PC-9 (cell line): ENCODE data around the gene SPECC1L. TPM values are rescaled to one million over a fixed set of nuclear protein-coding genes. Genes with fewer than 3 reads are reported as not detected.
"Not testable (repeated sequence)": the region's sequence is repeated elsewhere in the genome, so short reads cannot be mapped to it uniquely, and the experiment has no call there.

ENCODE experiments used
- BruUV-seq: library from RNA; stranded (reverse); fragments of 400-500 nt; replicated peaks from 2 replicates; lab custom pipeline; 2021; lab: Mats Ljungman, UMichigan
- CTCF ChIA-PET: fragments of 300-600 bp; sonication (Branson Sonifier 250); formaldehyde crosslinking; loops from one replicate; lab custom pipeline; 2022; ENCODE audit warnings: antibody characterized with exemption; lab: Charles Lee
- POLR2A ChIA-PET: fragments of 300-600 bp; sonication (Branson Sonifier 250); formaldehyde crosslinking; loops from one replicate; lab custom pipeline; 2022; ENCODE audit warnings: antibody characterized with exemption; ENCODE audit not compliant: unreplicated experiment; lab: Charles Lee
- DNase-seq, 2 experiments: peaks; one replicate each; pipeline versions ENCODE4 v3.0.0 to v3.0.0-alpha.2; 2015 to 2022; ENCODE audit warnings: mixed read lengths in 1 of 2
- H2AFZ ChIP-seq: fragments of 200-600 bp; sonication (generic); 2 replicates; pipeline ENCODE4 v1.8.1; 2017; ENCODE audit warnings: antibody characterized with exemption
- H3F3A ChIP-seq: fragments of 200-600 bp; sonication (generic); 2 replicates; pipeline ENCODE4 v1.8.1; 2017; ENCODE audit warnings: antibody characterized with exemption, mild to moderate bottlenecking, low read depth; ENCODE audit not compliant: insufficient read depth
- H3K27ac ChIP-seq: fragments of 200-600 bp; sonication (generic); 2 replicates; pipeline ENCODE4 v1.6.1; 2016; ENCODE audit warnings: mixed run types
- H3K27me3 ChIP-seq: fragments of 200-600 bp; sonication (generic); 2 replicates; pipeline ENCODE4 v1.6.1; 2016; ENCODE audit warnings: low read depth, mixed run types; ENCODE audit not compliant: insufficient read depth
- H3K36me3 ChIP-seq: fragments of 200-600 bp; sonication (generic); 2 replicates; pipeline ENCODE4 v1.6.1; 2016; ENCODE audit warnings: low read depth, mixed run types
- H3K4me1 ChIP-seq: fragments of 200-600 bp; sonication (generic); replicated peaks from 2 replicates; pipeline ENCODE4 v1.6.1; 2016; ENCODE audit warnings: mixed run types; ENCODE audit not compliant: insufficient read depth
- H3K4me2 ChIP-seq: fragments of 200-600 bp; sonication (generic); 2 replicates; pipeline ENCODE4 v1.6.1; 2017; ENCODE audit warnings: mixed run types
- H3K4me3 ChIP-seq: fragments of 200-600 bp; sonication (generic); 2 replicates; pipeline ENCODE4 v1.6.1; 2016; ENCODE audit warnings: mixed run types
- H3K79me2 ChIP-seq: fragments of 200-600 bp; sonication (generic); 2 replicates; pipeline ENCODE4 v1.6.1; 2017; ENCODE audit warnings: low read depth, mixed run types
- H3K9me2 ChIP-seq: fragments of 200-600 bp; sonication (generic); 2 replicates; pipeline ENCODE4 v1.8.1; 2017; ENCODE audit warnings: mild to moderate bottlenecking; ENCODE audit not compliant: insufficient read depth
- H3K9me3 ChIP-seq: fragments of 200-600 bp; sonication (generic); 2 replicates; pipeline ENCODE4 v1.8.1; 2016; ENCODE audit warnings: low read depth; ENCODE audit not compliant: insufficient read depth
- H4K20me1 ChIP-seq: fragments of 200-600 bp; sonication (generic); 2 replicates; pipeline ENCODE4 v1.8.1; 2017; ENCODE audit not compliant: insufficient read depth
- EZH2 ChIP-seq: fragments of 200-600 bp; sonication (generic); IDR thresholded peaks from 2 replicates; pipeline ENCODE4 v1.8.0; 2017; ENCODE audit warnings: antibody characterized with exemption, low read depth
- intact Hi-C: fragments of 100-400 bp; cut with micrococcal nuclease; formaldehyde crosslinking; loops from one replicate; pipeline ENCODE4 v1.10.0; 2022; ENCODE audit not compliant: unreplicated experiment
- total RNA-seq: library from RNA; stranded (reverse); gene quantifications from 2 replicates; pipeline ENCODE4 v1.2.3, GENCODE V29; 2021
- TF ChIP-seq, protein P1 (sequence below): fragments of 200-600 bp; sonication (generic); conservative IDR thresholded peaks from 2 replicates; pipeline ENCODE4 v1.6.1; 2017; ENCODE audit warnings: mixed run types, antibody characterized with exemption, mild to moderate bottlenecking, moderate library complexity

The SPECC1L gene
- total RNA-seq, 1 experiment from 2014 or later: 38.9 TPM

DNA sequence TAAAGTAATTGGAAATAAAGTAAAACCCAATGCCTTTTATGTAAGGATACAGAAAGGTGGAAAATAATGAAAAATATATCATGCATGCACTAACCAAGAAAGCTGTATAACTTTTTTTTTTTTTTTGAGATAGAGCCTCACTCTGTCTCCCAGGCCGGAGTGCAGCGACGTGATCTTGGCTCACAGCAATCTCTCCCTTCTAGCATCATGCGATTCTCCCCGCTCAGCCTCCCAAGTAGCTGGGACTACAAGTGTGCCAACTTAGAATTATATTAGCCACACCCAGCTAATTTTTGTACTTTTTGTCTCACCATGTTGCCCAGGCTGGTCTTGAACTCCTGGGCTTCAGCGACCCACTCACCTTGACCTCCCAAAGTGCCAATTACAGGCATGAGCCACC lies 30.2 kb upstream of the SPECC1L start:
- intact Hi-C loops: no loop called here
- no peak for DNase-seq
- CTCF ChIA-PET: interaction anchor here (0.7 kb wide), 1 partner anchor 32 kb away, joined by 3 read pairs; no protein-coding TSS in a partner anchor
- peaks cover 10% of the 10 kb centered on the region; the same call in 1 of the 2 replicates for H3K4me1 ChIP-seq
- no peak overlapping the region for H2AFZ ChIP-seq
- H3K27me3 ChIP-seq: no peaks in the 10 kb centered on the region
- H3K9me2 ChIP-seq: no peaks in the 10 kb centered on the region
- H3K9me3 ChIP-seq: no peaks in the 10 kb centered on the region
- no peak overlapping the region for H3K27ac ChIP-seq
- no peaks in the 10 kb centered on the region for H3K36me3 ChIP-seq
- H3K4me3 ChIP-seq: no peak overlapping the region
- H3F3A ChIP-seq: no peaks in the 10 kb centered on the region
- H3K79me2 ChIP-seq: no peaks in the 10 kb centered on the region
- POLR2A ChIA-PET: no interaction called here
- TF ChIP-seq, protein P1, sequence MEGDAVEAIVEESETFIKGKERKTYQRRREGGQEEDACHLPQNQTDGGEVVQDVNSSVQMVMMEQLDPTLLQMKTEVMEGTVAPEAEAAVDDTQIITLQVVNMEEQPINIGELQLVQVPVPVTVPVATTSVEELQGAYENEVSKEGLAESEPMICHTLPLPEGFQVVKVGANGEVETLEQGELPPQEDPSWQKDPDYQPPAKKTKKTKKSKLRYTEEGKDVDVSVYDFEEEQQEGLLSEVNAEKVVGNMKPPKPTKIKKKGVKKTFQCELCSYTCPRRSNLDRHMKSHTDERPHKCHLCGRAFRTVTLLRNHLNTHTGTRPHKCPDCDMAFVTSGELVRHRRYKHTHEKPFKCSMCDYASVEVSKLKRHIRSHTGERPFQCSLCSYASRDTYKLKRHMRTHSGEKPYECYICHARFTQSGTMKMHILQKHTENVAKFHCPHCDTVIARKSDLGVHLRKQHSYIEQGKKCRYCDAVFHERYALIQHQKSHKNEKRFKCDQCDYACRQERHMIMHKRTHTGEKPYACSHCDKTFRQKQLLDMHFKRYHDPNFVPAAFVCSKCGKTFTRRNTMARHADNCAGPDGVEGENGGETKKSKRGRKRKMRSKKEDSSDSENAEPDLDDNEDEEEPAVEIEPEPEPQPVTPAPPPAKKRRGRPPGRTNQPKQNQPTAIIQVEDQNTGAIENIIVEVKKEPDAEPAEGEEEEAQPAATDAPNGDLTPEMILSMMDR: no peak
- no peak for TF ChIP-seq EZH2
- no peaks in the 10 kb centered on the region for H4K20me1 ChIP-seq
- BruUV-seq: no TSS peak
- H3K4me2 ChIP-seq: no peak overlapping the region

DNA sequence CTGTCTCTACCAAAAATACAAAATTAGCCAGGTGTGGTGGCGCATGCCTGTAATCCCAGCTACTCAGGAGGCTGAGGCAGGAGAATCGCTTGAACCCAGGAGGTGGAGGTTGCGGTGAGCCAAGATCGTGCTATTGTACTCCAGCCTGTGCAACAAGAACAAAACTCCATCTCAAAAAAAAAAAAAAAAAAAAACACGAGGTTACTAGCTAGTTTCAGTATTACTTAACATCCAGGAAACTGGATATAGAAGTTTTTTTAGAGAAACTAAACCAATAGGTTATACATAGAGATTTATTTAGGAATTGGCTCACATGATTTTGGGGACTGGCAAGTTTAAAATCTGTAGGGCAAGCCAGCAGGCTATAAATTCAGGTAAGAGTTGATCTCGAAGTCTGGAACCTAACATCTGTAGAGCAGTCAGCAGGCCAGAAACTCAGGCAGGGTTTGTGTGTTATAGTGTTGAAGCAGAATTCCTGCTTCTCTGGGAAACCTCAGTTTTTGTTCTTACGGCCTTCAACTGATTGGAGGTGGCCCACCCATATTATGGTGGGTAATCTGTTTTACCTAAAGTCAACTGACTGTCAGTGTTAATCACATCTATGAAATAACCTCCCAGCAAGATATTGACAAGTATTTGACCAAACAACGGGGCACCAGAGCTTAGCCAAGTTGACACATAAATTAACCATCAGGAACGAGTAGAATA lies 29.5 kb upstream of the SPECC1L start:
- H3K4me2 ChIP-seq, H3K79me2 ChIP-seq, H3K9me2 ChIP-seq, H3K9me3 ChIP-seq, DNase-seq, H3K27ac ChIP-seq, H2AFZ ChIP-seq, H3K4me3 ChIP-seq, H4K20me1 ChIP-seq, POLR2A ChIA-PET, intact Hi-C loops, H3K27me3 ChIP-seq, BruUV-seq, H3F3A ChIP-seq, H3K36me3 ChIP-seq: not testable (repeated sequence)
- H3K4me1 ChIP-seq: peaks cover 10% of the 10 kb centered on the region; the same call in 1 of the 2 replicates
- CTCF ChIA-PET: interaction anchor here (0.6 kb wide), 1 partner anchor 26 kb away, joined by 5 read pairs; no protein-coding TSS in a partner anchor

DNA sequence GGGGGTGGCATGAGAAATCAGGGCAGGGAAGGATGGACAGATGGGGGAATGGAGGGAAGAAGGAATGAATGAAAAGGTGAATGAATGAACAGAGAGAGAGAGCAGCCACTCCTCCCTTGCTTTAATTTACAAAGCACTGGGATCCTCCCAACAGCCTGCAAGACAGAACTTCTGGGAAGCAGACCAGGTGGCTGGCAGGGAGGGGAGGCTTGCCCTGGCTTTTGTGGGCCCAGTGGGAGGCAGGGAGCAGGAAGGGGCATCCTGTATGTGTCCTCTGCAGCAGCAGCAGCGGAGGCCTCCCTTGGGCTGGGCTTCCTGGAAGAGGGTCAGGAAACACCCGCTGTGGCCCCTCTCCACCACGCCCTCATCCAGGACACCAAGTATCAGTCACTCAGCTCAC lies 27.2 kb upstream of the SPECC1L start:
- intact Hi-C loops, POLR2A ChIA-PET, H3K27me3 ChIP-seq, H4K20me1 ChIP-seq, H3K9me3 ChIP-seq, H3K27ac ChIP-seq, BruUV-seq, CTCF ChIA-PET, H3K4me3 ChIP-seq, H2AFZ ChIP-seq, H3K36me3 ChIP-seq, H3F3A ChIP-seq, H3K9me2 ChIP-seq, H3K4me2 ChIP-seq, DNase-seq, H3K79me2 ChIP-seq: not testable (repeated sequence)
- peaks cover 18% of the 10 kb centered on the region for H3K4me1 ChIP-seq

DNA sequence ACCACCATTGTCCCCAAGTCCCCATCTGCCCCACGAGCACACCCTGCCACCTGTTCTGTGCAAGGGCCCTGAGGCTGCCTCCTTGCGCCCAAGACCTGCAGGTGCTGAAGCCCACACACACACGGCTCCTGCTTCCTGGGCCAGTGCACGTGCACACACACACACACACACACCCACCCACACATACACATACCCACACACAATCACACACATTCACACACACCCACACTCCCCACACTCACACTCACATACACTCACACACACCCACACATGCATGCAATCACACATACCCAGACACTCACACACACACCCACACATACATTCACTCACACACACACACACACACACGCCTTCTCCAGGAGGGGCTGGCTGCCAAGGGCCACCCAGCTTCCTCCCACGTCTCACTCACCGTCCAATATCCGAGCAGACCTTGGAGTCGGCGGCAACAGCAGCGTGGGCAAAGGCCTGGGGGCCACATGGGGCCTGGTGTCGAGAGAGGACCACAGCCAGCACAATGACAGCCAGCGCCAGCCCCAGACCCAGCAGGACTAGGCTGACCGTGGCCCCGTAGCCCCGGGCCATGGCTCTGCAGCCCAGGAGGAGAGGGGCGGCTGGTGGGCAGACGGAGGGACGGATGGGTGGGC lies 26.4 kb upstream of the SPECC1L start:
- no peaks in the 10 kb centered on the region; the same call in 1 of the 2 replicates for H3F3A ChIP-seq
- no peak overlapping the region for H3K4me2 ChIP-seq
- ChIA-PET POLR2A (no interaction called here), CTCF (no interaction called here)
- no TSS peak for BruUV-seq
- DNase-seq: no peak
- no peaks in the 10 kb centered on the region for H4K20me1 ChIP-seq
- no peaks in the 10 kb centered on the region for H3K27me3 ChIP-seq
- H3K9me3 ChIP-seq: no peaks in the 10 kb centered on the region
- H3K4me1 ChIP-seq: peaks cover 18% of the 10 kb centered on the region
- intact Hi-C loops: no loop called here
- no peaks in the 10 kb centered on the region for H3K79me2 ChIP-seq
- no peak overlapping the region for H2AFZ ChIP-seq
- TF ChIP-seq, protein P1: no peak
- no peak for TF ChIP-seq EZH2
- H3K4me3 ChIP-seq: no peak overlapping the region
- no peak overlapping the region for H3K27ac ChIP-seq
- H3K36me3 ChIP-seq: no peaks in the 10 kb centered on the region
- H3K9me2 ChIP-seq: no peaks in the 10 kb centered on the region

DNA sequence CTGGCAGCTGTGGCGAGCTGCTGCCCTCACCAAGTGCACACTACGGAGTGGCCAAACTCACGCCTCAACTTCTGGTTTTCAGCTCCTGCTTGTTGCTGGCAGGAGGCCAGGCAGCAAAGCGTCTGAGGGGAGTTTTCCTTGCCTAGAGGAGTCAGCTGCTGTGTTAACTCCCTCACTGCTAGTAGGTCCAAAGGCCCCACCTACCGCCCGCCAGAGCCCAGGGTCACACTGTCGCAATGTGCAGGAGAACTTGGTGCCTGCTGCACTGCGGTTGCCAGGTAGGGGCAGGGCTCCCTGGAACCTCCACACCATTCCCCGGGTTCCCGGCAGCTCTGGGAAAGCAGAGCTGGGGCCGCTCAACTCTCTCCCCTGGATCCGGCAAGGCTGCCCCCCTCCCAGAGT lies 25.6 kb upstream of the SPECC1L start, which contains the start of gene GGT5:
Gene GGT5 (minus strand): TSS at position 53 of the 402 bp plus-strand sequence. CDS start 357 bp downstream, outside the sequence.
- H3K36me3 ChIP-seq, H3K27ac ChIP-seq, H3K4me3 ChIP-seq, BruUV-seq, CTCF ChIA-PET, H4K20me1 ChIP-seq, H3F3A ChIP-seq, H3K79me2 ChIP-seq, H3K9me2 ChIP-seq, H3K4me2 ChIP-seq, H3K9me3 ChIP-seq, H2AFZ ChIP-seq, H3K27me3 ChIP-seq, POLR2A ChIA-PET: not testable (repeated sequence)
- intact Hi-C loops: loop anchor here (5.0 kb wide), 1 partner anchor 38 kb away; no protein-coding TSS in a partner anchor
- peak in 1 of 2 experiments; percentile 11 for DNase-seq
- H3K4me1 ChIP-seq: peaks cover 18% of the 10 kb centered on the region
